H9 (cell line): ENCODE data around the gene PMIS2. TPM values are rescaled to one million over a fixed set of nuclear protein-coding genes. Genes with fewer than 3 reads are reported as not detected.

ENCODE experiments used
- DNase-seq: peaks from one replicate; pipeline ENCODE4 v3.0.0-alpha.2; 2017
- H2AFZ ChIP-seq: one replicate; pipeline ENCODE4 v1.6.1; 2013; ENCODE audit warnings: mild to moderate bottlenecking, low read length, control low read depth, moderate library complexity
- H2AK5ac ChIP-seq: 2 replicates; pipeline ENCODE4 v1.6.1; 2013; ENCODE audit warnings: low read length, control low read depth, mixed read lengths; ENCODE audit not compliant: insufficient read length
- H2BK120ac ChIP-seq: one replicate; pipeline ENCODE4 v1.6.1; 2013; ENCODE audit warnings: low read depth, mild to moderate bottlenecking, low read length, control low read depth, inconsistent platforms; ENCODE audit not compliant: poor library complexity, severe bottlenecking
- H2BK12ac ChIP-seq: 2 replicates; pipeline ENCODE4 v1.6.1; 2013; ENCODE audit warnings: low read length, control low read depth, mixed read lengths, low read depth; ENCODE audit not compliant: insufficient read length
- H2BK15ac ChIP-seq: 2 replicates; pipeline ENCODE4 v1.6.1; 2013; ENCODE audit warnings: low read depth, low read length, control low read depth
- H2BK20ac ChIP-seq: one replicate; pipeline ENCODE4 v1.6.1; 2013; ENCODE audit warnings: low read depth, mild to moderate bottlenecking, low read length, control low read depth, inconsistent platforms; ENCODE audit not compliant: poor library complexity, severe bottlenecking
- H2BK5ac ChIP-seq: 2 replicates; pipeline ENCODE4 v1.6.1; 2013; ENCODE audit warnings: low read length, control low read depth, mixed read lengths; ENCODE audit not compliant: insufficient read length
- H3K14ac ChIP-seq: 2 replicates; pipeline ENCODE4 v1.6.1; 2013; ENCODE audit warnings: low read length, control low read depth; ENCODE audit not compliant: insufficient read depth
- H3K18ac ChIP-seq: 2 replicates; pipeline ENCODE4 v1.6.1; 2013; ENCODE audit warnings: low read depth, mild to moderate bottlenecking, mixed read lengths, low read length, control low read depth; ENCODE audit not compliant: insufficient read length
- H3K23ac ChIP-seq: 2 replicates; pipeline ENCODE4 v1.6.1; 2013; ENCODE audit warnings: low read length, control low read depth, mixed read lengths, low read depth; ENCODE audit not compliant: insufficient read length
- H3K23me2 ChIP-seq: 2 replicates; pipeline ENCODE4 v1.6.1; 2013; ENCODE audit warnings: low read depth, mild to moderate bottlenecking, mixed read lengths, low read length, control low read depth; ENCODE audit not compliant: insufficient read length, poor library complexity, severe bottlenecking
- H3K27ac ChIP-seq: 2 replicates; pipeline ENCODE4 v1.5.1; 2013; ENCODE audit warnings: low read length, control low read depth, mixed read lengths, low read depth; ENCODE audit not compliant: insufficient read length
- H3K27me3 ChIP-seq: 2 replicates; pipeline ENCODE4 v1.6.1; 2013; ENCODE audit warnings: low read length, control low read depth, inconsistent platforms; ENCODE audit not compliant: insufficient read depth
- H3K4ac ChIP-seq: 2 replicates; pipeline ENCODE4 v1.6.1; 2013; ENCODE audit warnings: low read depth, mild to moderate bottlenecking, control low read depth, inconsistent platforms, low read length, moderate library complexity
- H3K4me1 ChIP-seq: 2 replicates; pipeline ENCODE4 v1.6.1; 2013; ENCODE audit warnings: low read length, control low read depth, inconsistent platforms; ENCODE audit not compliant: insufficient read depth
- H3K4me2 ChIP-seq: 2 replicates; pipeline ENCODE4 v1.6.1; 2013; ENCODE audit warnings: low read length, control low read depth, mixed read lengths; ENCODE audit not compliant: insufficient read length, insufficient read depth
- H3K56ac ChIP-seq: 2 replicates; pipeline ENCODE4 v1.6.1; 2013; ENCODE audit warnings: low read depth, mild to moderate bottlenecking, mixed read lengths, low read length, control low read depth; ENCODE audit not compliant: insufficient read length
- H3K79me1 ChIP-seq: 2 replicates; pipeline ENCODE4 v1.6.1; 2013; ENCODE audit warnings: low read depth, mild to moderate bottlenecking, moderate library complexity, low read length, control low read depth, inconsistent platforms; ENCODE audit not compliant: insufficient read depth, poor library complexity, severe bottlenecking
- H3K79me2 ChIP-seq: 2 replicates; pipeline ENCODE4 v1.6.1; 2013; ENCODE audit warnings: low read length, control low read depth, inconsistent platforms; ENCODE audit not compliant: insufficient read depth
- H3K9ac ChIP-seq: 2 replicates; pipeline ENCODE4 v1.6.1; 2013; ENCODE audit warnings: low read length, control low read depth, mixed read lengths; ENCODE audit not compliant: insufficient read length; ENCODE audit errors: extremely low read depth
- H3K9me3 ChIP-seq: one replicate; pipeline ENCODE4 v1.6.1; 2013; ENCODE audit warnings: low read depth, low read length, inconsistent platforms; ENCODE audit not compliant: control insufficient read depth
- H3T11ph ChIP-seq: one replicate; pipeline ENCODE4 v1.6.1; 2013; ENCODE audit warnings: mild to moderate bottlenecking, low read length, control low read depth, inconsistent platforms
- H4K20me1 ChIP-seq: one replicate; pipeline ENCODE4 v1.6.1; 2013; ENCODE audit not compliant: control insufficient read depth, insufficient read length, insufficient read depth
- H4K5ac ChIP-seq: 2 replicates; pipeline ENCODE4 v1.6.1; 2013; ENCODE audit warnings: low read depth, mild to moderate bottlenecking, mixed read lengths, low read length, control low read depth; ENCODE audit not compliant: insufficient read length
- H4K8ac ChIP-seq: replicated peaks from 2 replicates; pipeline ENCODE4 v1.6.1; 2013; ENCODE audit warnings: low read length, control low read depth, mixed read lengths, low read depth; ENCODE audit not compliant: insufficient read length
- H4K91ac ChIP-seq: 2 replicates; pipeline ENCODE4 v1.6.1; 2013; ENCODE audit warnings: low read depth, mild to moderate bottlenecking, moderate library complexity, mixed read lengths, low read length, control low read depth; ENCODE audit not compliant: insufficient read length
- H3K27ac Mint-ChIP-seq, 3 experiments: 2 replicates in 2 of 3; 3 replicates in 1 of 3; pipeline ENCODE4 v1.8.0; 2020 to 2021; ENCODE audit warnings: mixed read lengths in 3 of 3, mild to moderate bottlenecking in 1 of 3, moderate library complexity in 1 of 3
- H3K27me3 Mint-ChIP-seq: 2 replicates; pipeline ENCODE4 v1.8.0; 2021; ENCODE audit warnings: low read depth, mild to moderate bottlenecking, moderate library complexity, mixed read lengths
- H3K36me3 Mint-ChIP-seq, 3 experiments: 2 replicates in 2 of 3; 3 replicates in 1 of 3; pipeline ENCODE4 v1.8.0; 2020 to 2021; ENCODE audit warnings: low read depth in 3 of 3, mixed read lengths in 3 of 3; ENCODE audit not compliant: insufficient read depth in 1 of 3
- H3K4me1 Mint-ChIP-seq, 2 experiments: 2 replicates each; pipeline ENCODE4 v1.8.0; 2020; ENCODE audit warnings: mixed read lengths in 2 of 2
- H3K4me3 Mint-ChIP-seq, 2 experiments: 2 replicates in 1 of 2; 3 replicates in 1 of 2; pipeline ENCODE4 v1.8.0; 2020 to 2021; ENCODE audit warnings: mild to moderate bottlenecking in 2 of 2, mixed read lengths in 2 of 2, moderate library complexity in 1 of 2
- H3K9me3 Mint-ChIP-seq, 2 experiments: 2 replicates in 1 of 2; 3 replicates in 1 of 2; pipeline ENCODE4 v1.8.0; 2020; ENCODE audit warnings: mild to moderate bottlenecking in 2 of 2, mixed read lengths in 2 of 2, moderate library complexity in 1 of 2
- CTCF ChIP-seq: fragments of 200-600 bp; sonication (generic); conservative IDR thresholded peaks from 3 replicates; pipeline ENCODE4 v1.8.0; 2021; ENCODE audit warnings: antibody characterized with exemption, mild to moderate bottlenecking
- WGBS: extraction: QIAGEN DNeasy Blood & Tissue Kit; methylation state at CpG from one replicate; pipeline ENCODE4 v1.1.7; 2013; ENCODE audit warnings: missing lambda C conversion rate, low lambda C conversion rate, mixed read lengths; ENCODE audit not compliant: insufficient read length; ENCODE audit errors: extremely low coverage; 5-methylcytosine and 5-hydroxymethylcytosine counted together
- total RNA-seq: library from RNA; stranded (reverse); gene quantifications from 2 replicates; pipeline ENCODE4 v1.2.1, GENCODE V29; 2021

Gene PMIS2
- total RNA-seq, 1 experiment from 2014 or later, result not detected

- peaks cover 7% of the 10 kb centered on the region for H3K23me2 ChIP-seq
- H3K9me3 ChIP-seq, result no peaks in the 10 kb centered on the region
- H4K8ac ChIP-seq, result no peak overlapping the region
- no peak overlapping the region for H3K18ac ChIP-seq
- H2AFZ ChIP-seq, result no peak overlapping the region
- Mint-ChIP-seq H3K27me3 (peaks cover 69% of the 10 kb centered on the region), H3K4me1 (peaks cover 8 to 16% of the 10 kb centered on the region in 2 experiments), H3K4me3 (no peak overlapping the region; a peak in 1 of 5 replicates), H3K36me3 (no peaks in the 10 kb centered on the region; a peak in 1 of 7 replicates), H3K9me3 (peaks cover 0 to 2% of the 10 kb centered on the region in 2 experiments; a peak in 1 of 5 replicates), H3K27ac (no peak overlapping the region)
- H2BK5ac ChIP-seq, result no peak overlapping the region
- H3K23ac ChIP-seq, result no peak overlapping the region
- no peak overlapping the region for H3T11ph ChIP-seq
- no CpG with 5 or more reads among the region's 6 CpGs for WGBS
- no peak overlapping the region for H3K56ac ChIP-seq
- H2BK12ac ChIP-seq, result no peak overlapping the region
- H2BK20ac ChIP-seq, result no peak overlapping the region
- H4K20me1 ChIP-seq, result no peaks in the 10 kb centered on the region
- no peak overlapping the region for H3K4ac ChIP-seq
- no peaks in the 10 kb centered on the region for H3K79me1 ChIP-seq
- no peak overlapping the region for H2BK120ac ChIP-seq
- TF ChIP-seq CTCF, result no peak
- H2BK15ac ChIP-seq, result no peak overlapping the region
- no peak overlapping the region for H3K27ac ChIP-seq
- H2AK5ac ChIP-seq, result no peak overlapping the region
- H3K4me2 ChIP-seq, result no peak overlapping the region
- no peak overlapping the region for H3K9ac ChIP-seq
- no peak overlapping the region for H4K91ac ChIP-seq
- no peak for DNase-seq
- H3K4me1 ChIP-seq, result no peaks in the 10 kb centered on the region
- no peak overlapping the region for H4K5ac ChIP-seq
- H3K14ac ChIP-seq, result no peak overlapping the region
- H3K27me3 ChIP-seq, result peaks cover 3% of the 10 kb centered on the region; the same call in 1 of the 2 replicates
- no peaks in the 10 kb centered on the region; the same call in 1 of the 2 replicates for H3K79me2 ChIP-seq
Observed at GRCh38 chr19:35560677-35561076, 25.3 kb upstream of the PMIS2 start.
